Body of pancreas (tissue), 4 donors: ENCODE data around the gene LDLRAD4. TPM values are rescaled to one million over a fixed set of nuclear protein-coding genes. Genes with fewer than 3 reads are reported as not detected.

Experiments
- ATAC-seq: fragments of 150-250 bp; one replicate; pipeline ENCODE4 v1.9.1; 2016
- DNase-seq, 4 donors: peaks; one replicate each; pipeline ENCODE4 v3.0.0-alpha.2; 2019
- H3K27ac ChIP-seq, 4 donors: fragments of 200-600 bp; sonication (generic); 1 replicate in 3 of 4; 2 replicates in 1 of 4; pipeline versions ENCODE4 v1.5.1 to v1.6.1; 2016 to 2019; ENCODE audit warnings: mild to moderate bottlenecking in 1 of 4, mixed read lengths in 1 of 4, moderate library complexity in 1 of 4
- H3K27me3 ChIP-seq, 2 donors: fragments of 200-600 bp; sonication (generic); one replicate each; pipeline ENCODE4 v1.6.0; 2016; ENCODE audit warnings: mild to moderate bottlenecking in 1 of 2
- H3K36me3 ChIP-seq, 2 donors: fragments of 200-600 bp; sonication (generic); replicated peaks in 1 of 2; 2 replicates each; pipeline ENCODE4 v1.5.1; 2016; ENCODE audit warnings: low read depth in 2 of 2; ENCODE audit not compliant: insufficient read depth in 1 of 2
- H3K4me1 ChIP-seq: fragments of 200-600 bp; sonication (generic); one replicate; pipeline ENCODE4 v1.6.0; 2016
- H3K4me3 ChIP-seq, 2 donors: fragments of 200-600 bp; sonication (generic); 1 replicate in 1 of 2; 2 replicates in 1 of 2; pipeline ENCODE4 v1.5.1; 2016 to 2019
- H3K9me3 ChIP-seq, 3 donors: fragments of 200-600 bp; sonication (generic); 1 replicate in 2 of 3; 2 replicates in 1 of 3; pipeline ENCODE4 v1.5.1; 2016
- POLR2A ChIP-seq, 3 donors: fragments of 450-650 bp; IDR thresholded peaks; one replicate each; pipeline ENCODE4 v1.6.1; 2016; ENCODE audit warnings: antibody characterized with exemption in 3 of 3, mild to moderate bottlenecking in 2 of 3
- WGBS, 2 donors: methylation state at CpG; one replicate each; pipeline ENCODE4 v1.1.5; 2017; 5-methylcytosine and 5-hydroxymethylcytosine counted together
- intact Hi-C: fragments of 100-400 bp; cut with DNase I; formaldehyde crosslinking; loops from one replicate; pipeline ENCODE4 v1.15.1; 2023
- total RNA-seq, 2 donors: library from RNA; depleted of rRNA; stranded (reverse); fragments of >200 nt; gene quantifications; one replicate each; pipeline ENCODE4 v1.1.0, GENCODE V29; 2016
- TF ChIP-seq, protein P1 (sequence below), 7 experiments: fragments of 450-650 bp in 4 of 7; fragments of 200-600 bp in 3 of 7; sonication (generic) in 3 of 7; IDR thresholded peaks; one replicate each; pipeline ENCODE4 v1.5.1; 2016 to 2019; ENCODE audit warnings: antibody characterized with exemption in 7 of 7

The LDLRAD4 gene
- total RNA-seq, 2 donors from 2014 or later: 8.6 to 35.9 TPM

- Histone ChIP-seq H3K4me1 (no peaks in the 10 kb centered on the region), H3K9me3 (no peaks in the 10 kb centered on the region), H3K4me3 (no peak overlapping the region), H3K36me3 (no peaks in the 10 kb centered on the region), H3K27ac (no peak overlapping the region), H3K27me3 (no peaks in the 10 kb centered on the region)
- WGBS, 2 donors: 87% methylated on average over 14 to 21 of the region's 22 CpGs
- DNase-seq: no peak
- TF ChIP-seq POLR2A (IDR thresholded peaks at IDR 0.05): no peak
- TF ChIP-seq, protein P1, sequence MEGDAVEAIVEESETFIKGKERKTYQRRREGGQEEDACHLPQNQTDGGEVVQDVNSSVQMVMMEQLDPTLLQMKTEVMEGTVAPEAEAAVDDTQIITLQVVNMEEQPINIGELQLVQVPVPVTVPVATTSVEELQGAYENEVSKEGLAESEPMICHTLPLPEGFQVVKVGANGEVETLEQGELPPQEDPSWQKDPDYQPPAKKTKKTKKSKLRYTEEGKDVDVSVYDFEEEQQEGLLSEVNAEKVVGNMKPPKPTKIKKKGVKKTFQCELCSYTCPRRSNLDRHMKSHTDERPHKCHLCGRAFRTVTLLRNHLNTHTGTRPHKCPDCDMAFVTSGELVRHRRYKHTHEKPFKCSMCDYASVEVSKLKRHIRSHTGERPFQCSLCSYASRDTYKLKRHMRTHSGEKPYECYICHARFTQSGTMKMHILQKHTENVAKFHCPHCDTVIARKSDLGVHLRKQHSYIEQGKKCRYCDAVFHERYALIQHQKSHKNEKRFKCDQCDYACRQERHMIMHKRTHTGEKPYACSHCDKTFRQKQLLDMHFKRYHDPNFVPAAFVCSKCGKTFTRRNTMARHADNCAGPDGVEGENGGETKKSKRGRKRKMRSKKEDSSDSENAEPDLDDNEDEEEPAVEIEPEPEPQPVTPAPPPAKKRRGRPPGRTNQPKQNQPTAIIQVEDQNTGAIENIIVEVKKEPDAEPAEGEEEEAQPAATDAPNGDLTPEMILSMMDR (IDR thresholded peaks at IDR 0.05): no peak
- intact Hi-C loops: no loop called here
- no peak for ATAC-seq
These were observed 177.0 kb downstream of the LDLRAD4 start for GRCh38 chr18:13395577-13395976.

DNA sequence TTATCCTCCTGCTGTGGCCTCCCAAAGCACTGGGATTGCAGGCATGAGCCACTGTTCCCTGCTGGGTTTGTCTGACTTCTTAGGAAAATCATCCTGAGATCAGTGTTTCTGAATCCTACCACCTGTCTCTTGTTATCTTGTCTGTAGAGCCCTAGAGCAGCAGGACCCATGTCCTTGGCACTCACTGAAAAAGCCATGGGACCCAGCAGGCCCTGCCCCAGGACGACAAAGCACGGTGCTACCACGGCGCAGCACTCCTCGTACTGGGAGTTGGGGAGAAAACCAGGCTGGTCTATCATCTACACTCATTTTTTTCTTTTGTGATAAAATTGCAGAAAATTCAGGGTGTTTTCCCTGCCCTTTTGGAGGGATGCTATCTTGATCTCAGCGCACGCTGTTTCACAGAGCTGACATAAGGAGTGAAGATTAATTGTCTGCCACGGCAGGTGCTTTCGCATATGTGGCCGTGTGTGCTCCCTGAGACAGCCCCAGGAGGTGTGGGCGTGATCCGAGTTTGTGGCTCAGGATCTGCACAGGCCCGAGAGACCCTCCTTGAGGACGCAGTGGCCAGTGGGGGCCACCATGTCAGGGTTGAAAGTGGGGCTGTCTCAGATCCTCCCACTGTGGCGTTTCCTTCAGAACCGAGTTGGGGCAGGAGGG is 179.1 kb downstream of the LDLRAD4 start:
- intact Hi-C loops: no loop called here
- H3K4me1 ChIP-seq: no peaks in the 10 kb centered on the region
- H3K27me3 ChIP-seq: no peaks in the 10 kb centered on the region
- H3K4me3 ChIP-seq: no peak overlapping the region
- no peaks in the 10 kb centered on the region for H3K9me3 ChIP-seq
- TF ChIP-seq, protein P1 (IDR thresholded peaks at IDR 0.05): no peak
- no peak for TF ChIP-seq POLR2A (IDR thresholded peaks at IDR 0.05)
- DNase-seq (no peak), ATAC-seq (no peak)
- no peaks in the 10 kb centered on the region for H3K36me3 ChIP-seq
- H3K27ac ChIP-seq: no peak overlapping the region
- WGBS, 2 donors: 52 to 83% methylated on average over 16 of the region's 16 CpGs

- ATAC-seq (no peak), DNase-seq (no peak)
- TF ChIP-seq, protein P1 (IDR thresholded peaks at IDR 0.05): no peak
- TF ChIP-seq POLR2A (IDR thresholded peaks at IDR 0.05): no peak
- no peaks in the 10 kb centered on the region for H3K4me1 ChIP-seq
- intact Hi-C loops: no loop called here
- H3K27ac ChIP-seq: no peak overlapping the region
- H3K27me3 ChIP-seq: no peaks in the 10 kb centered on the region
- WGBS, 2 donors: 87 to 90% methylated on average over 6 to 11 of the region's 11 CpGs
- no peaks in the 10 kb centered on the region for H3K36me3 ChIP-seq
- no peak overlapping the region for H3K4me3 ChIP-seq
- no peaks in the 10 kb centered on the region for H3K9me3 ChIP-seq
These were observed 180.1 kb downstream of the LDLRAD4 start for GRCh38 chr18:13398631-13399030.

GRCh38 chr18:13399511-13399910 is 181.0 kb downstream of the LDLRAD4 start:
- no peaks in the 10 kb centered on the region for H3K27me3 ChIP-seq
- WGBS, 2 donors: 66 to 75% methylated on average over 8 of the region's 8 CpGs
- no peak overlapping the region for H3K27ac ChIP-seq

More at GRCh38 chr18:13399511-13399910, 181.0 kb downstream of the LDLRAD4 start:
- TF ChIP-seq, protein P1 (IDR thresholded peaks at IDR 0.05): no peak
- TF ChIP-seq POLR2A (IDR thresholded peaks at IDR 0.05): no peak
- H3K36me3 ChIP-seq: no peaks in the 10 kb centered on the region
- no peak for ATAC-seq
- intact Hi-C loops: no loop called here
- no peak overlapping the region for H3K4me3 ChIP-seq
- H3K4me1 ChIP-seq: no peaks in the 10 kb centered on the region
- H3K9me3 ChIP-seq: no peaks in the 10 kb centered on the region
- DNase-seq: no peak
